KMS-11 (cell line): ENCODE data around the gene FCGBP.
"Not testable (repeated sequence)": the region's sequence is repeated elsewhere in the genome, so short reads cannot be mapped to it uniquely, and the experiment has no call there.

Experiments
- H2AFZ ChIP-seq: fragments of 200-600 bp; sonication (generic); 2 replicates; pipeline ENCODE4 v1.6.1; 2016; ENCODE audit warnings: antibody characterized with exemption, mixed run types, low read depth
- H3K27ac ChIP-seq: fragments of 200-600 bp; sonication (generic); 2 replicates; pipeline ENCODE4 v1.6.1; 2016; ENCODE audit warnings: mild to moderate bottlenecking, mixed run types
- H3K27me3 ChIP-seq: fragments of 200-600 bp; sonication (generic); 2 replicates; pipeline ENCODE4 v1.6.1; 2017; ENCODE audit warnings: mild to moderate bottlenecking, low read depth, mixed run types, moderate library complexity; ENCODE audit not compliant: insufficient read depth
- H3K36me3 ChIP-seq: fragments of 200-600 bp; sonication (generic); 2 replicates; pipeline ENCODE4 v1.6.1; 2017; ENCODE audit warnings: mild to moderate bottlenecking, mixed run types; ENCODE audit not compliant: insufficient read depth
- H3K4me1 ChIP-seq: fragments of 200-600 bp; sonication (generic); 2 replicates; pipeline ENCODE4 v1.6.1; 2016; ENCODE audit warnings: mild to moderate bottlenecking, low read depth, mixed run types; ENCODE audit not compliant: poor library complexity, severe bottlenecking
- H3K4me2 ChIP-seq: fragments of 200-600 bp; sonication (generic); 2 replicates; pipeline ENCODE4 v1.7.0; 2016; ENCODE audit warnings: mild to moderate bottlenecking, mixed run types
- H3K4me3 ChIP-seq: fragments of 200-600 bp; sonication (generic); IDR thresholded peaks from 2 replicates; pipeline ENCODE4 v1.6.1; 2017; ENCODE audit warnings: low read depth, low read length, mixed read lengths; ENCODE audit not compliant: insufficient read depth
- H3K79me2 ChIP-seq: fragments of 200-600 bp; sonication (generic); 2 replicates; pipeline ENCODE4 v1.6.1; 2016; ENCODE audit warnings: low read depth, mixed run types; ENCODE audit not compliant: insufficient read depth
- H3K9ac ChIP-seq: fragments of 200-600 bp; sonication (generic); 2 replicates; pipeline ENCODE4 v1.6.1; 2016; ENCODE audit warnings: mild to moderate bottlenecking, mixed run types
- H4K20me1 ChIP-seq: fragments of 200-600 bp; sonication (generic); 2 replicates; pipeline ENCODE4 v1.6.1; 2016; ENCODE audit warnings: mild to moderate bottlenecking, mixed run types; ENCODE audit not compliant: insufficient read depth

FCGBP gene

DNA sequence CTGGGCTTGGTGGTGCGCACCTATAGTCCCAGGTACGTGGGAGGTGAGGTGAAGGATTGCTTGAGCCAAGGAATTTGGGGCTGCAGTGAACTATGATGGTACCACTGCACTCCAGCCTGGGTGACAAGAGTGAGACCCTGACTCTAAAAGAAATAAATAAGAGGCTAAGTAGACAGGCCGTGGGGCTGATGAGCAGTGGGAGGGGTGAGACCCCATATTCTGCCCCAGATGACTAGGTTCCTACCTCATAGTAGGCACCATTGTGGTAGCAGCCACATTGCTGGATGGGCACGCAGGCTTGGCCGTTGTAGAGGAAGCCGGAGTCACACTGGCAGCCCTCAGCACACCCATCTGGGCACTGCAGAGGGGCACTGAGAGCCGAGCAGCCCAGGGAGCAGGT, 32.8 kb downstream of the FCGBP start:
- H3K4me1 ChIP-seq, H4K20me1 ChIP-seq, H3K27ac ChIP-seq, H3K27me3 ChIP-seq, H2AFZ ChIP-seq, H3K4me3 ChIP-seq, H3K79me2 ChIP-seq, H3K9ac ChIP-seq, H3K36me3 ChIP-seq, H3K4me2 ChIP-seq: not testable (repeated sequence)

DNA sequence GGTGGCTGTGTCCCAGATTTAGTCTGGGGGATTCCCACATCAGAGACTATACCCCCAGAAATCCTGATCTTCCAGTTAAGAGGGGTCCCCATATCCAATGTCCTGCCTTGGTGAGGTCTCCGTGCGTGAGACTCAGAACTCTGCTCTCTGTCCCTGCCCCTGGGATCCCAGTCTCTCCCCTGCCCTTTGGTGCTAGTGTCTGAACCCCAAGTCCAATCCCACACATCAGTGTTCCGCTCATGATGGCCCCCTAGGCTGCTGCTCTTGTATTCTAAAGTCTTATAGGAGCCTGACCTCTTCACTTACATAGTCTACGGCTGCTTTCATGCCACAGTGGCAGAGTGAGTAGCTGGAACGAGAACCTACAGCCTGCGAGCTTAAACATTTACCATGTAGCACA, 35.6 kb downstream of the FCGBP start:
- not testable (repeated sequence) for H3K4me2 ChIP-seq, H3K9ac ChIP-seq, H3K79me2 ChIP-seq, H2AFZ ChIP-seq, H3K27me3 ChIP-seq, H4K20me1 ChIP-seq, H3K36me3 ChIP-seq, H3K27ac ChIP-seq, H3K4me3 ChIP-seq, H3K4me1 ChIP-seq

DNA sequence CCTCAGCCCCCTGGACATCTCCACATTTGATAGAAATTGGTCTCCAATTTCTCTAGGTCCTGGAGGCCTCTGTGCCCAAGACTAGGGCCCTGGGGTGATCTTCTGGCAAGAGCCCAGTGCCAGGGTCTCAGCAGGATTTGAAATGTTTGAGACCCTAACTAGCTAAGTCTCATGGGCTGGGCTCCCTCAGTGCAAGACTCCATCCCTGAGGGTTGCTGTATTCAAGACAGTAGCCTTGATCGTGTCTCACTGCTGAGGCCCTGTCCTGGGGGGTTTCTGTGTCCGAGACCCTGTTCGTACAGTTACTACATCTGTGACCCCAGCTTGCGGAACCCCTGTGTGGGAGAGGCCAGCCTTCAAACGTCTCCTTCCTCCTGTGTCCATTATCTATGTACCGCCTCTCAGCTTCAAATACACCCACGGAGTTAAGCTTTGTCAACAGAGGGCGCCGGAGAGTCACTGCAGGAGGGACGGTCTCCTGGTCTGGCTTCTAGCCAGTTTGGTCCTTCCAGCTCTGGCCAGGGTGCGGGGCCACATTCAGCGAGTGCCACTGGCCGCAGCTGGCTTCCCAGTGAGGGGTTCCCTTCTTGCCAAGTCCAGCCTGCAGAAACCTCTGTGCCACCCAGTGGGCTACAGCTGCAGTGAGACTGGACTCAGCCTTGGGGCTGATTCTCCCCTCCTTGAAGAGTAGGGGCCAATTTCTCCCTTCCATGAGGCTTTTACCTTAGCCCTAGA, 36.8 kb downstream of the FCGBP start:
- H2AFZ ChIP-seq, H3K4me1 ChIP-seq, H3K4me3 ChIP-seq, H3K79me2 ChIP-seq, H3K36me3 ChIP-seq, H4K20me1 ChIP-seq, H3K27ac ChIP-seq, H3K9ac ChIP-seq, H3K27me3 ChIP-seq, H3K4me2 ChIP-seq: not testable (repeated sequence)

DNA sequence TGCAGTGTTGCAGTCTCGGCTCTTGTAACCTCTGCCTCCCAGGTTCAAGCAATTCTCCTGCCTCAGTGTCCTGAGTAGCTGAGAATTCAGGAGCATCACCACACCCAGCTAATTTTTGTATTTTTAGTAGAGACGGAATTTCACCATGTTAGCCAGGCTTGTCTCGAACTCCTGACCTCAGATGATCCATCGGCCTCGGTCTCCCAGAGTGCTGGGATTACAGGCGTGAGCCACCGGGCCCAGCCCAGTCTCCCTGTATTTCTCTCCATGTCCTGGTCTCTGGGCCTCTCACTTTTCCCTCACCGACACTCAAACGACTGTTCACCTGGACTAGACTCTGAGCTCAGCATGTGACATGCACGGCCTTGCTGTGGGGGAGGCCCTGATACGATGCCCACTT, 39.3 kb downstream of the FCGBP start:
- H3K4me2 ChIP-seq, H3K4me3 ChIP-seq, H4K20me1 ChIP-seq, H3K79me2 ChIP-seq, H3K27me3 ChIP-seq, H2AFZ ChIP-seq, H3K36me3 ChIP-seq, H3K9ac ChIP-seq, H3K27ac ChIP-seq, H3K4me1 ChIP-seq: not testable (repeated sequence)

DNA sequence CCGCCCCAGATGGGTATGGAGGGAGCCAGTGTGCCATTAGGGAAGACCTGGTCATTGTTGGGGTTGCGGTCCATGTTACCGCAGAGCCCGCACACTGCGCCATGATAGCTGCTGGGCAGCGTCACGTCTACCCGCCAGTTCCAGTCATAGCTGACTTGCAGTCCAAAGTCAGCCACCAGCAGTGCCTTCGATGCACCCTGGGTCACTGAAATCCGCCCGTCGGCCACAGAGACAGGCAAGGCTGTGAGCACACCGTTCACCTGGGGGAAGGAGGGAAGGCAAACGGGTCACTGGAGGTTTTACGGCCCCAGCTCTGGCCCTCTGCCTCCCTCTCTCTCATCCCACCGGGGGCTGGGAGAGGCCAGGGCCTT, 40.2 kb downstream of the FCGBP start:
- not testable (repeated sequence) for H3K4me3 ChIP-seq, H3K36me3 ChIP-seq, H3K4me1 ChIP-seq, H2AFZ ChIP-seq, H4K20me1 ChIP-seq, H3K27me3 ChIP-seq, H3K79me2 ChIP-seq, H3K4me2 ChIP-seq, H3K9ac ChIP-seq, H3K27ac ChIP-seq

DNA sequence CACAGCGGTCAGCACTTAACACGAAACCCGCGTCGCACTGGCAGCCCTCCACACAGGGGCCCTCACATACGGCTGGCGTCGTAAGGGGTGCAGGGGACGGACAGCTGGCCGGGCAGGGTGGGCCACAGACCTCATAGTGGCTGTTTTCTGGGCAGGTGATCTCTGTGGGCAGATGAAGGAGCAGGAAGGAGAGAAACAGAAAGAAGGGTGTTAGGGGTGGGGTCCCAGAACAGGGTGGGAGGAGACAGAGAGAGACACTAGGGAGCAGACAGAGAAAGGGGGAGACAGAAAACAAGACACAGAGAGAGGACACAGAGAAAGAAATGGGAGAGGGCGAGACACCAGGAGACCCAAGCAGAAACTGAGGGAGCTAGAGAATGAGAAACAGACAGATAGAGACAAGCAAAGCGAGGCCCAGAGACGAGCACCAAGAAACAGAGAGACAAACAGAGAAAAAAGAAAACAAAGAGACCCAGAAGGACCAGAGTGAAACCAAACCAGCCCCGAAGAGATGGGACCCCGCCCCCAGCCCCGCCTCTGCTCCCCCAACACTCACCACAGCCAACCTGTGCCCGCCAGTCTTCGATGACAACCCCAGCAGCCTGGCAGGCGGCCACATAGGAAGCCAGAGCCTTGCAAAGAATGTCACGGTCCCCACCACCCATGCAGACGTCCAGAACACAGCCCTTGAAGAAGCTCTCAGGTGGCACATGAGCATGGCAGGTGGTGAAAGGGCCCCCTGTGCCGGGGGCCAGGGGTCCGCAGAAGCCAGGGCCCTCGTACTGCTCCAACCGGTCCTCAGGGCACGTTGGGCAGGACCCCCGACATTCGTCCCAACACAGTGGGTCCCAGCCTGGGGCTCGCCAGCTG, 40.8 kb downstream of the FCGBP start:
- H2AFZ ChIP-seq = 0 out of 2 replicates have a peak overlapping the region, but pooled peaks have one; percentile 5
- H3K4me3 ChIP-seq, H3K4me1 ChIP-seq, H3K27me3 ChIP-seq, H4K20me1 ChIP-seq, H3K79me2 ChIP-seq, H3K36me3 ChIP-seq: not testable (repeated sequence)
- peak overlapping the region; percentile 16; the same call in 1 of the 2 replicates for H3K9ac ChIP-seq
- peak overlapping the region; percentile 17; the same call in 1 of the 2 replicates for H3K4me2 ChIP-seq
- H3K27ac ChIP-seq = peak overlapping the region; percentile 35; the same call in 1 of the 2 replicates

DNA sequence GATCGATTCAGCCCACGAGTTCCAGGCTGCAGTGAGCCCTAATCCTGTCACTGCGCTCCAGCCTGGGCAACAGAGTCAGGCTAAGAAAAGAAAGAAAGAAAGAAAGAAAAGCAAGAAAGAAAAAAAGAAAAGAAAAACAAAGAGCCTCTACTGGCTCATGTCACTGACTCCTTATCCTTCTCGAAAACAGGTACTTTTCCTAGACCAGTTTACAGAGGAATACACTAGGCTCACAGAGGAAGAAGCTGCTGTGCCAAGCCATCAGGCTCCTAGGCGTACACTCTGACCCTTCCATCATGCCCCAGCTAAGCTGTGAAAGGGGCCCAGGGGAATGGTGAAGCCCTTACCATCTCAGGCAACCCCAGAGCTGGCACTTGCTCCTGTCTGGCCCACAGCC, 41.9 kb downstream of the FCGBP start:
- H2AFZ ChIP-seq, H3K4me3 ChIP-seq, H3K27ac ChIP-seq, H3K4me2 ChIP-seq, H4K20me1 ChIP-seq, H3K79me2 ChIP-seq, H3K9ac ChIP-seq, H3K4me1 ChIP-seq, H3K27me3 ChIP-seq, H3K36me3 ChIP-seq: not testable (repeated sequence)

DNA sequence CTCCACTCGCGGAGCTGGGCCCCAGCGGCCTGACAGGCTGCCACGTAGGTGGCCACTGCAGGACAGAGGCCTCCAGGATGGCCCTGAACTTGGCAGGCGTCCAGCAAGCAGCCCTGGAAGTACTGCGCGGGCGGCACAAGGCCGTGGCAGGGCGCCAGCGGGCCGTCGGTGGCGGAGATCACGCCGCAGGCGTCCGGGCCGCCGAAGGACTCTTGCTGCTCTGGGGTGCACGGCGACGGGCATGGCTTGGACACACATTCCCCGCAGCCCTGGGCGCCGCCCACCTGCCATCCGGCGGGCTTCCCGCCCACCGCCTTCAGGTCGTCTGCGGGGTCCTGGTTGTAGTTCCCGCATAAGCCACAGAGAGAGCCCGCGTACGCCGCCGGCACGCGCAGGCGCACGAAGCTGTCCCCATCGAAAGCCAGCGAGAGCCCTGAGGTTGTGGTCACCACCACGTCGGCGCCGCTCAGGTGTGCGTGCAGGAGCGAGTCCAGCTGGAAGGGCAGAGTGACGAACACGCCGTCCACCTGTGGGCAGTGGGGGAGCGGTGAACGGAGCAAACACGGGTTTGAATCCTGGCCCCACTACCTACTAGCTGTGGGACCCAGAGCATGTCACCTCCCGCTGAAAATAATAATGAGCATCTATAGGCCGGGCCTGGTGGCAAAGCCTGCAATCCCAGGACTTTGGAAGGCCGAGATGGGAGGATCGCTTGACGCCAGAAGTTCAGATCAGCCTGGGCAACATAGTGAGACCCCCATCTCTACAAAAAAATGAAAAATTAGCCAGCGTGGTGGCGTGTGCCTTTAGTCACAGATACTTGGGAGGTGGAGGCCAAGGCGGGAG, 42.6 kb downstream of the FCGBP start:
- not testable (repeated sequence) for H3K79me2 ChIP-seq, H2AFZ ChIP-seq, H3K27ac ChIP-seq, H3K9ac ChIP-seq, H3K4me1 ChIP-seq, H3K4me3 ChIP-seq, H4K20me1 ChIP-seq, H3K36me3 ChIP-seq, H3K27me3 ChIP-seq, H3K4me2 ChIP-seq
